HCT116 (cell line): ENCODE results near the gene NOS2.
"Not testable (repeated sequence)": the region's sequence is repeated elsewhere in the genome, so short reads cannot be mapped to it uniquely, and the experiment has no call there.

Source experiments
- CBX3 ChIP-seq: IDR thresholded peaks from 2 replicates; pipeline ENCODE4 v1.6.1; 2012; ENCODE audit warnings: low read depth
- EGR1 ChIP-seq: IDR thresholded peaks from 2 replicates; pipeline ENCODE4 v1.6.1; 2012; ENCODE audit warnings: low read depth
- EZH2 ChIP-seq: fragments of 200-600 bp; sonication (generic); IDR thresholded peaks from 2 replicates; pipeline ENCODE4 v1.6.1; 2017; ENCODE audit warnings: antibody characterized with exemption, mixed run types
- JUND ChIP-seq: IDR thresholded peaks from 2 replicates; pipeline ENCODE4 v1.6.1; 2012
- POLR2A ChIP-seq: IDR thresholded peaks from 2 replicates; pipeline ENCODE4 v1.7.0; 2011; ENCODE audit warnings: borderline replicate concordance; ENCODE audit not compliant: insufficient read depth, insufficient read length; ENCODE audit errors: extremely low read depth
- POLR2AphosphoS5 ChIP-seq: IDR thresholded peaks from 2 replicates; pipeline ENCODE4 v1.6.1; 2011; ENCODE audit warnings: mild to moderate bottlenecking, low read depth, low read length, moderate library complexity
- SRF ChIP-seq: IDR thresholded peaks from 2 replicates; pipeline ENCODE4 v1.6.1; 2012; ENCODE audit warnings: low read depth
- YY1 ChIP-seq: IDR thresholded peaks from 2 replicates; pipeline ENCODE4 v1.6.1; 2011; ENCODE audit warnings: low read length, low read depth, moderate library complexity, mild to moderate bottlenecking; ENCODE audit not compliant: insufficient replicate concordance; ENCODE audit errors: extremely low read depth
- ZNF274 ChIP-seq: fragments of 200-500 bp; sonication (Bioruptor generic); IDR thresholded peaks from 2 replicates; pipeline ENCODE4 v1.6.1; 2014; ENCODE audit warnings: mild to moderate bottlenecking, low read depth, low read length, inconsistent platforms
- TF ChIP-seq, protein P1 (sequence below), 3 experiments: fragments of 200-600 bp in 1 of 3; sonication (generic) in 1 of 3; IDR thresholded peaks in 2 of 3; conservative IDR thresholded peaks in 1 of 3; 2 replicates each; pipeline ENCODE4 v1.5.1; 2012 to 2017; ENCODE audit warnings: low read depth in 2 of 3, low read length in 2 of 3, antibody characterized with exemption in 1 of 3, borderline replicate concordance in 1 of 3, control low read depth in 1 of 3, mild to moderate bottlenecking in 1 of 3, mixed read lengths in 1 of 3, mixed run types in 1 of 3, moderate library complexity in 1 of 3; ENCODE audit not compliant: insufficient read depth in 1 of 3
- TF ChIP-seq, protein P2 (sequence below): IDR thresholded peaks from 2 replicates; pipeline ENCODE4 v1.6.1; 2012; ENCODE audit warnings: low read depth

DNA sequence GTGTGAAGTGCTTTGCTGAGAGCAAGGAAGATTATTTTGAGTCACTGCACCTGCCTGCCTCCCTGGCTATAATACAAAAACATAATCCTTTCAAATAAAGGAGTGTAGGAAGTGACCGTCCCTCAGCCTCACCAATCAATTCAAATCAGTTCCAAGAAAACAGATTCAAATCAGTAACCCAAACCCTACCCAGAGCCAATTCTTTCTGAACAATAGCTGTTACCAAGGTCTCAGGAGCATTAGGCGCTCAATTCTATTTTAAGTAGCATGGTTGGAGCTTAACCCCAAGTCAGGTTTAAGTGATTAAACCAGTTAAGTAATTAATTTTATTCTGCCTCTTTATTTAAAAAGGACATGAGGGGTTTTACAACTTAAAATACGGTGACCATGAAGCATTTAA is 38.3 kb upstream of the NOS2 start:
- TF ChIP-seq POLR2A, EGR1, SRF, ZNF274, CBX3, EZH2, YY1, POLR2AphosphoS5, JUND: not testable (repeated sequence)
- TF ChIP-seq, protein P1, sequence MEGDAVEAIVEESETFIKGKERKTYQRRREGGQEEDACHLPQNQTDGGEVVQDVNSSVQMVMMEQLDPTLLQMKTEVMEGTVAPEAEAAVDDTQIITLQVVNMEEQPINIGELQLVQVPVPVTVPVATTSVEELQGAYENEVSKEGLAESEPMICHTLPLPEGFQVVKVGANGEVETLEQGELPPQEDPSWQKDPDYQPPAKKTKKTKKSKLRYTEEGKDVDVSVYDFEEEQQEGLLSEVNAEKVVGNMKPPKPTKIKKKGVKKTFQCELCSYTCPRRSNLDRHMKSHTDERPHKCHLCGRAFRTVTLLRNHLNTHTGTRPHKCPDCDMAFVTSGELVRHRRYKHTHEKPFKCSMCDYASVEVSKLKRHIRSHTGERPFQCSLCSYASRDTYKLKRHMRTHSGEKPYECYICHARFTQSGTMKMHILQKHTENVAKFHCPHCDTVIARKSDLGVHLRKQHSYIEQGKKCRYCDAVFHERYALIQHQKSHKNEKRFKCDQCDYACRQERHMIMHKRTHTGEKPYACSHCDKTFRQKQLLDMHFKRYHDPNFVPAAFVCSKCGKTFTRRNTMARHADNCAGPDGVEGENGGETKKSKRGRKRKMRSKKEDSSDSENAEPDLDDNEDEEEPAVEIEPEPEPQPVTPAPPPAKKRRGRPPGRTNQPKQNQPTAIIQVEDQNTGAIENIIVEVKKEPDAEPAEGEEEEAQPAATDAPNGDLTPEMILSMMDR (IDR thresholded peaks at IDR 0.05 in 2 of 3, conservative IDR thresholded peaks at IDR 0.05 in 1 of 3; ENCODE audit: borderline replicate concordance in 1 of 3, insufficient read depth in 1 of 3, low read depth in 2 of 3, low read length in 2 of 3), result not testable (repeated sequence)
- TF ChIP-seq, protein P2, sequence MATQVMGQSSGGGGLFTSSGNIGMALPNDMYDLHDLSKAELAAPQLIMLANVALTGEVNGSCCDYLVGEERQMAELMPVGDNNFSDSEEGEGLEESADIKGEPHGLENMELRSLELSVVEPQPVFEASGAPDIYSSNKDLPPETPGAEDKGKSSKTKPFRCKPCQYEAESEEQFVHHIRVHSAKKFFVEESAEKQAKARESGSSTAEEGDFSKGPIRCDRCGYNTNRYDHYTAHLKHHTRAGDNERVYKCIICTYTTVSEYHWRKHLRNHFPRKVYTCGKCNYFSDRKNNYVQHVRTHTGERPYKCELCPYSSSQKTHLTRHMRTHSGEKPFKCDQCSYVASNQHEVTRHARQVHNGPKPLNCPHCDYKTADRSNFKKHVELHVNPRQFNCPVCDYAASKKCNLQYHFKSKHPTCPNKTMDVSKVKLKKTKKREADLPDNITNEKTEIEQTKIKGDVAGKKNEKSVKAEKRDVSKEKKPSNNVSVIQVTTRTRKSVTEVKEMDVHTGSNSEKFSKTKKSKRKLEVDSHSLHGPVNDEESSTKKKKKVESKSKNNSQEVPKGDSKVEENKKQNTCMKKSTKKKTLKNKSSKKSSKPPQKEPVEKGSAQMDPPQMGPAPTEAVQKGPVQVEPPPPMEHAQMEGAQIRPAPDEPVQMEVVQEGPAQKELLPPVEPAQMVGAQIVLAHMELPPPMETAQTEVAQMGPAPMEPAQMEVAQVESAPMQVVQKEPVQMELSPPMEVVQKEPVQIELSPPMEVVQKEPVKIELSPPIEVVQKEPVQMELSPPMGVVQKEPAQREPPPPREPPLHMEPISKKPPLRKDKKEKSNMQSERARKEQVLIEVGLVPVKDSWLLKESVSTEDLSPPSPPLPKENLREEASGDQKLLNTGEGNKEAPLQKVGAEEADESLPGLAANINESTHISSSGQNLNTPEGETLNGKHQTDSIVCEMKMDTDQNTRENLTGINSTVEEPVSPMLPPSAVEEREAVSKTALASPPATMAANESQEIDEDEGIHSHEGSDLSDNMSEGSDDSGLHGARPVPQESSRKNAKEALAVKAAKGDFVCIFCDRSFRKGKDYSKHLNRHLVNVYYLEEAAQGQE, result not testable (repeated sequence)
